SU-DHL-6 (cell line): ENCODE results near the gene CHP1.

Experiments used
- H2AFZ ChIP-seq: fragments of 200-600 bp; sonication (generic); 2 replicates; pipeline ENCODE4 v1.6.1; 2014; ENCODE audit warnings: low read depth, mild to moderate bottlenecking, moderate library complexity, mixed read lengths, antibody characterized with exemption, low read length; ENCODE audit not compliant: severe bottlenecking
- H3F3A ChIP-seq: fragments of 200-600 bp; shearing (Covaris generic); 2 replicates; pipeline ENCODE4 v1.6.0; 2016; ENCODE audit warnings: antibody characterized with exemption, mild to moderate bottlenecking; ENCODE audit not compliant: insufficient read depth
- H3K27ac ChIP-seq: fragments of 200-600 bp; sonication (generic); 2 replicates; pipeline ENCODE4 v1.5.1; 2016; ENCODE audit warnings: low read depth, mild to moderate bottlenecking, low read length, moderate library complexity, mixed read lengths
- H3K27me3 ChIP-seq: fragments of 200-600 bp; sonication (generic), shearing (Covaris generic); 2 replicates; pipeline ENCODE4 v1.6.0; 2014; ENCODE audit warnings: mild to moderate bottlenecking, low read length
- H3K36me3 ChIP-seq: fragments of 200-600 bp; sonication (generic); 2 replicates; pipeline ENCODE4 v1.6.1; 2014; ENCODE audit warnings: mild to moderate bottlenecking, low read length, mixed read lengths
- H3K4me2 ChIP-seq: fragments of 300-600, 200-600 bp; shearing (Covaris generic), sonication (generic); 2 replicates; pipeline ENCODE4 v1.6.0; 2014; ENCODE audit warnings: low read length, low read depth, mild to moderate bottlenecking; ENCODE audit not compliant: poor library complexity, severe bottlenecking
- H3K4me3 ChIP-seq: fragments of 200-600 bp; sonication (generic); 2 replicates; pipeline ENCODE4 v1.5.1; 2014; ENCODE audit warnings: antibody characterized with exemption, low read length, mild to moderate bottlenecking, mixed read lengths; ENCODE audit not compliant: insufficient read depth, poor library complexity, severe bottlenecking
- H3K79me2 ChIP-seq: fragments of 200-600 bp; sonication (generic); 2 replicates; pipeline ENCODE4 v1.6.1; 2014; ENCODE audit warnings: mild to moderate bottlenecking, low read length, moderate library complexity; ENCODE audit not compliant: insufficient read depth
- H3K9ac ChIP-seq: fragments of 200-600 bp; sonication (generic); 2 replicates; pipeline ENCODE4 v1.7.0; 2014; ENCODE audit warnings: mild to moderate bottlenecking, low read length
- H3K9me2 ChIP-seq: fragments of 200-600 bp; sonication (generic); replicated peaks from 2 replicates; pipeline ENCODE4 v1.6.1; 2014; ENCODE audit warnings: low read length; ENCODE audit not compliant: insufficient read depth
- H3K9me3 ChIP-seq: fragments of 200-600 bp; sonication (generic); 2 replicates; pipeline ENCODE4 v1.6.1; 2014; ENCODE audit warnings: low read length, mixed read lengths; ENCODE audit not compliant: insufficient read depth
- H4K20me1 ChIP-seq: fragments of 200-600 bp; sonication (generic); 2 replicates; pipeline ENCODE4 v1.6.1; 2014; ENCODE audit warnings: low read depth, mild to moderate bottlenecking, antibody characterized with exemption, low read length, moderate library complexity, mixed read lengths
- CTCF ChIP-seq: fragments of 200-600 bp; sonication (generic); IDR thresholded peaks from one replicate; pipeline ENCODE4 v1.5.1; 2017; ENCODE audit warnings: antibody characterized with exemption, mild to moderate bottlenecking, low read length, moderate library complexity; ENCODE audit not compliant: insufficient read depth, poor library complexity, severe bottlenecking
- EZH2phosphoT487 ChIP-seq: fragments of 200-600 bp; sonication (generic), shearing (Covaris generic); conservative IDR thresholded peaks from 2 replicates; pipeline ENCODE4 v1.6.1; 2018; ENCODE audit warnings: mild to moderate bottlenecking, antibody characterized with exemption, low read length, moderate library complexity, mixed read lengths

The CHP1 gene

GRCh38 chr15:41205315-41205714, 25.8 kb upstream of the CHP1 start:
- Histone ChIP-seq H3K9me3 (no peaks in the 10 kb centered on the region), H3K4me2 (no peak overlapping the region), H3K27ac (no peak overlapping the region), H3K79me2 (no peaks in the 10 kb centered on the region), H3K9me2 (no peaks in the 10 kb centered on the region), H4K20me1 (no peaks in the 10 kb centered on the region), H3K9ac (no peak overlapping the region), H3K4me3 (no peak overlapping the region), H3K27me3 (no peaks in the 10 kb centered on the region), H3F3A (no peaks in the 10 kb centered on the region), H3K36me3 (no peaks in the 10 kb centered on the region), H2AFZ (no peak overlapping the region)
- no peak for TF ChIP-seq CTCF
- no peak for TF ChIP-seq EZH2phosphoT487

GRCh38 chr15:41207687-41208448, 23.2 kb upstream of the CHP1 start:
- Histone ChIP-seq H3K4me2 (no peak overlapping the region), H3K79me2 (no peaks in the 10 kb centered on the region), H4K20me1 (no peaks in the 10 kb centered on the region), H3K9me3 (no peaks in the 10 kb centered on the region), H3F3A (no peaks in the 10 kb centered on the region), H3K9me2 (no peaks in the 10 kb centered on the region), H3K27me3 (no peaks in the 10 kb centered on the region), H3K4me3 (no peak overlapping the region), H3K27ac (no peak overlapping the region), H2AFZ (no peak overlapping the region), H3K9ac (no peak overlapping the region), H3K36me3 (no peaks in the 10 kb centered on the region)
- TF ChIP-seq EZH2phosphoT487 (no peak), CTCF (no peak)

- Histone ChIP-seq H3K4me2 (no peak overlapping the region), H3K79me2 (no peaks in the 10 kb centered on the region), H3K9me3 (no peaks in the 10 kb centered on the region), H3K27ac (no peak overlapping the region), H3K4me3 (no peak overlapping the region), H3F3A (no peaks in the 10 kb centered on the region), H3K9me2 (no peaks in the 10 kb centered on the region), H3K36me3 (no peaks in the 10 kb centered on the region), H4K20me1 (no peaks in the 10 kb centered on the region), H2AFZ (no peak overlapping the region), H3K27me3 (no peaks in the 10 kb centered on the region), H3K9ac (no peak overlapping the region)
- TF ChIP-seq EZH2phosphoT487: no peak
Observed at GRCh38 chr15:41215708-41216107, 15.4 kb upstream of the CHP1 start.

GRCh38 chr15:41218851-41219250, 12.2 kb upstream of the CHP1 start:
- Histone ChIP-seq H3K4me3 (no peak overlapping the region), H3K27ac (no peak overlapping the region), H3F3A (no peaks in the 10 kb centered on the region), H3K9ac (no peak overlapping the region), H2AFZ (no peak overlapping the region), H3K27me3 (no peaks in the 10 kb centered on the region), H3K36me3 (no peaks in the 10 kb centered on the region), H4K20me1 (no peaks in the 10 kb centered on the region), H3K79me2 (no peaks in the 10 kb centered on the region), H3K9me3 (no peaks in the 10 kb centered on the region), H3K9me2 (no peaks in the 10 kb centered on the region), H3K4me2 (no peak overlapping the region)
- TF ChIP-seq CTCF (no peak), EZH2phosphoT487 (no peak)
